GM18499 (cell line): ENCODE results near the gene CFAP57.

Source experiments
- ATAC-seq: cut with Tn5 transposase; IDR thresholded peaks from one replicate; pipeline ENCODE4 v1.9.1; 2021; ENCODE audit warnings: moderate number of reproducible peaks; ENCODE audit not compliant: insufficient read depth, unreplicated experiment

The CFAP57 gene

DNA sequence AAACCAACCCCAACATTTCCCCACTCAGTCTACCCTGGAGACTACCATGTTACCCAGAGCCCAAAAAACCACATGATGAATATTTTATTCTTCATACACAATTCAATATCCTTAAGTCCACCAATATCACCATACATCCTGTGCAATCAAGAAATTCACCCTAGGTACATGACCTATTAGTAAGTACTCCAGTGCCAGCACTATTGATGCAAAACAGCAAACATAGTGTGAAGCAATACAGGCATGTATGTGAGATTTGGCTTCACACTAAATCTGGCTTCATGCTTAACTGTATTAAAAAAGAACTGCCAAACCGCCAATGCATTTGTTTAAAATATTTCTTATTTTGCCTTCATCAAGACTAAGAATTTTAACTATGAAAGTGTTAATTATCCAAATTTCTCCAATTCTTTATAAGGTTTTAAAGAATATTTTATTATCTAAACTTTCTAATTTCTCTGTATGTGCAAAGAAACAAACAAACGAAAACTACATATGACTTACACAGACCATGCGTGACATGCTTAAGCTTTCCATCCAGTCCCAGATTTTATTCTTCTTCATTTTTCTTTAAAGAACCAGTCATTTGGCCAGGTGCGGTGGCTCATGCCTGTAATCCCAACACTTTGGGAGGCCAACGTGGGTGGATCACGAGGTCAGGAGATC lies 75.3 kb downstream of the CFAP57 start:
- ATAC-seq, result no peak

DNA sequence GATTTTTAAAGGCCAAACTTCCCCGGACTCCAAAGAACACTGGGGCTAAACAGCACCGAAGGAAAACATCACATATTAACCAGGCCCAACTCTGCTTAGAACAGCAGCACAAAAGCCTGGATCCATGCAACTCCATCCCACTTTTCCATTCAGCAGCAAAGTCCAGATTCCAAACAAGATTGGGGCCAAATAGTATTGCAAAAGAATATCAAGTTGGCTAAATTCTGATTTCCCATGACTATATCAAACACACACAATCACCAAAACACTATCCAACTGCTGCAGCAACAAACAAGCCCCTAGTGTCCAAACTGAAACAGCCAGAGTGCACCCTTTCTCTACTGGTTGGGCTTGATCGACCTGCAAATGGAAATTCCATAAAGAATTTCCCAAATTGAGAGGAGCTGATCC lies 78.2 kb downstream of the CFAP57 start:
- ATAC-seq, result no peak

DNA sequence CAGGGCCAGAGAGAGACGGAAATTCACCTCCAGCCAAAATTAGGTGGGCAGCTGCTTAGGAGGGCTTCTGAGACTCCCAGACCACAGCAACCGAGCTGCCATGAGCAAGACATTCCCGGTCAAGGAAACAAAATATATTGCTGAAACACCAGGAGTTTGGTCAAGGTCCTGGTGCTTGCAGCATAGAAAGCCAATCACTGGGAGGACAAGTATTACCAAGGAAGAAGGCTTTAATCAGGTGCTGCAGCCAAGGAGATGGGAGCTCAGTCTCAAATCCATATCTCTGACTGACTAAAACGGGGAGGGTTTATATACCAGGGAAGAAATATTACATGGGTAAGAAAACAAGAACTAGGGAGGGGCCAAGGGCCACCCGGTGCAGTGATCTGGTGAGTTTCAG lies 78.9 kb downstream of the CFAP57 start:
- ATAC-seq, result no peak

DNA sequence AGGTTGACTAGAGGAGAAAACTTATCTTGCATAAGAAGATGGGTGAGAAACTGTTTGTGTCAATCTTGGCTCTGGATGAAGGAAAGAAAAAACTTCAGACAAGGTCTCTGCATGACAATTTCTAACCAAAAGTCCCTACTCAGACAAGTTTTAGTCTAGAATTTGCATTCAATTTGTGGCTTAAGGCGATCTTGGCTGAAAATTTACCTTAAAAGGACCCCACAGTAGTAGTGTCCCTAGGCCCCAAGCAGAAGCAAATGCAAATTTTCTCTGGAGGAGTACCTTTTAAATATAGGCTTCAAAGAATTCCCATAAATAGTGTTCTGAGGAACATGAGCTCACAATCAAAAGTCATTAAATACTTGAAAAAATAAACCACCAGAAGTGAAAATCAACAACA lies 80.1 kb downstream of the CFAP57 start:
- no peak for ATAC-seq

DNA sequence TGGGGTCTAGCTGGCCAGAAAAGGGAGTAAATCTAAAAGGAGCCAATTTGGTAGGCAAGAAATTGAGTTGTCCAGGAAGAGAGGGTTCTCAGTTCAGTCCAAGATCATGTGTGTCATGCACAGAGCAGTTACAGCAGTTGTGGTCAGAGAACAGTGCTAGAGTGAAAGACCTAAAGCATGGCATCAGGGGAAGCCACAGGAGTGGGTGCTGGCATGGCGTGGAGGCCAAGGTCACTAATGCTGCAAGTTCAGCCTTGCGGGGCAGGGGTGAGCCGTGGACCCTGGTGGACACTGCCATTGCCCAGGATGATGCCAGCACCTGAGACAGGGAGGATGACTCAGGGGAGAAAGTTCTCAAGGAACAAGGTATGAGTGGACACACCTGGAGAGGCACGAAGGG lies 81.0 kb downstream of the CFAP57 start:
- ATAC-seq, result no peak

DNA sequence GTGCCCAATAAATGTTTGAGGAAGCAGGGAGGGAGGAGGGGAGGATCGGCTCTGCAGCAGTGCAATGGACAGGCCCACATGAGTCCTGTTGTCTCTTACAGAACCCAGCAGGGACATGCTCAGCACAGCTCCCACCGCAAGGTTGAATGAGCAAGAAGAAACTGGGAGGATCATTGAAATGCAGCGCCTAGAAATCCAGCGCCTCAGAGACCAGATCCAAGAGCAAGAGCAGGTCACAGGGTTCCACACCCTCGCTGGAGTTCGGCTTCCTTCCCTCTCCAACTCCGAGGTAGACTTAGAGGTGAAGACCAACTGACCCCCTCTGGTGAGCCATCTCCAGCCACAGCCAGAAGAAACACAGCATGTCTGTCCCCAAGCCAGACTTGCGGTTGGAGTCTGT lies 81.7 kb downstream of the CFAP57 start:
- no peak for ATAC-seq

DNA sequence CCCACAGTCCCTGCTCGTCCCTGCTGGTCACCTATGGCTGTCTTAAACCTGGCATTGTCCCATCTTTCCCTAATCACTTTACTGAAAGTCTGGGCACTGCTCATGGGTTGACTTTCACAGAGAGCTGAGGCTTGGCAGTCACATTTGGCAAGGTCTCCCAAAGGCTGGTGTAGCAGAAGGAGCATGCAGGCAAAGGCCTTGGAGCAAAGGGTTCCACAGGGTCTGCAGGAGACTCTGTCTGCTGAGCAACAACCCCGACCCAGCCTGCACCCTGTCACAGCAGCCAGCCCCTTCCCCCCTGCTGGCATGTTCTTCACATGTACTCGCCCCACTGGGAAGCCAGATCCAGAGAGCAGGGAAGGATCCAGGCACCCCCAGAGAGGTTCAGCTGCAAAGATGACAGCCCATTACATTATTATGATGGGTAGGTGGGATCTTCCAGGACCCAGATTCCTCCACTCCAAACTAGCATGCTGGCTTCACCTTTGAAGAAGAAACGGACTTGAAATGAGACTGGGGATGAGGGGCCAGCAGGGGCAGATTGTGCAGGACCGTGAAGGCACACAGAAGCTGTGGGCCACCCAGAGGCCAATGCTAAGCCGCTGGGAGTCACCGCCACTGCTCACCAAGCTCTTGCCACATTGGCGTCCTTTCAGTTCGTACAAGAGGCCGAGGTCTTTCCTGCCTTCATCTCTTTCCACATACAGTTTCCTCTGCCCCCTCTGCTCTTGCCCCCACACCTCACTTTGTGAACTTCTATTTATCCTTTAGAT lies 83.5 kb downstream of the CFAP57 start:
- no peak for ATAC-seq

DNA sequence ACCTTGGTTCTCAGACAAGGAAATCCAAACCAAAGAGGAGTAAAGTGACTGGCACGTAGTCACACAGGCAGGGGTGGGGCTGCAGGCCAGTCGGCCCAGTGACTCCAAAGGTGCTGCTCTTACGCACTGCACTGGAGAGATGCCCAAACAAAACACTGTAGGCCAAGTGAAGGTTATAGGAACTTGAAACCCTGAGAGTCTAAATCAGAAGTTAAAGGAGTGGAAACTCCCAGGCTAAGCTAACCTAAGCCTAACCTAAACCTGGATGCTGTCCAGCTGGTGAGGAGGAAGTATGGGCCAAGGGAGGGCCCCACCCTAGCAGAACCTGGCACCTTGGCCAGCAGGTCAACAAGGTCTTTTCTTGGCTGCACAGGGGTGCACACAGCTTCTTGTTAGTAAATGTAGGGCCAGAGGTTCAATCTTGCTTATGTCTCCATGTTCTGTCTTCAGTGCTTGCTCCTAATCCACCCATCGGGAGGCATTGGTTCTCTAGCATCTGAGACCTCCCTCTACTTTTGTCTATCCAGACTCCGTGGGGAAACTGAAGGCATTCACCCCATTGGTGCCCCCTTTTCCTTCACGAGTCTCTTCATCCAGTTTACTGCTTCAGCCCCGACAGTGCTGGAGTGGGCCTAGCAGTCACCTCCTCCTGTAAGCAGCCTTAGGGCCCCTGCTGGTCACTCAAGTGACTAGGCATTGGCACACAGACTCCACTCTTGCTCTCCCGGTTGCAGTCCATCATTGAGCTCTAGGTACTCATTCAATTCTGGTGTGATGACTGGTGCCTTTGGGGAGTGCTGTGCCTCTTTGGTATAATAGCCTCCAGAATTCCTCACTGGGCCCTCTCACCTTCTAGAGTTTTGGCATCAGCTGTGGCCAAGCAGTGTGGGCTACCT lies 84.8 kb downstream of the CFAP57 start:
- no peak for ATAC-seq

DNA sequence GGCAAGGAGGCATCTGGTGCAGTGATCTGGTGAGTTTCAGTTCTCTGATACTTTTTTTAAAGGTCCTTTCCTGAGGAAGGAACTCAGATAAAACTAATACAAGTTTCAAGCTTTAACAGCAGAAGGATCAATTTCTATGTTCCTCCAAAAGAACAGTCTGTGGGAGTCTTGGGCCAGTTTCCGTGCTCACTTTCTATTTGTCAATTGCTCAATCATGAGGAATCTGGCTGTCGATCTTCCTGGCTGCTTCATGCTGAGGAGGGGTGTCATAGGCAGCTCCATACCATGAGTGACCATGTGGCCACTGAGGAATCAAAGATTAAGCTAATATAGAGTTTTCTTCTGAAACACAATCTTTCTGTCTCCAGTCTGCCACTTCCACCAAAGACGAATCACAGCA lies 86.2 kb downstream of the CFAP57 start:
- ATAC-seq, result no peak

DNA sequence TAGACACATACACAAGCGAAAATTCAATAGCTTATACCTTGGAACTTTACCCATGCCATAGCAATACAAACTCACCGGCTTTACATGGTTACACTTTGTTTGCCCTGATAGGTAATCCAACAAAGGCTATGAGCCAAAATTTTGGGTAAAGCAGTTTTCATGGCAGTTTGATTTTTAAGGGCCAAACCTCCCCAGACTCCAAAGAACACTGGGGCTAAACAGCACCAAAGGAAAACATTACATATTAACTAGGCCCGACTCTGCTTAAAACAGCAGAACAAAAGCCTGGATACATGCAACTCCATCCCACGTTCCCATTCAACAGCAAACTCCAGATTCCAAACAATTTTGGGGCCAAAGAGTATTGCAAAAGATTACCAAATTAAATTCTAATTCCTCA lies 93.3 kb downstream of the CFAP57 start:
- no peak for ATAC-seq

DNA sequence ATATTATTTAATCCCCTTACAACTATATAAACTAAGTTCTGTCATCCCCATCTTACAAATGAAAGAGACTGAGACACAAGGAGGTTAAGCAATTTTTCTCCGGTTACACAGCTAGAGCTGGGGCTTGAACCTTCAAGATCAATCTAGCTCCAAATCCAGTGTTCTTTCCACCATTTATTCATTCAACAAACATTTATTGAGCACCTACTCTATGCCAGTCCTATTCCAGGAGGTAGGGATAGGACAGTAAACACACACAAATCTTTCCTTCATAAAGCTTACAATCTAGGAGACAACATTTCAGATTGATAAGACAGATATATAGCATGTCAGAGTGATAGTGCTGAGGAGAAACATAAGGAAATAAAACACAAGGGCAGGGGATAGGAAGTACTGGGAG lies 94.8 kb downstream of the CFAP57 start:
- ATAC-seq, result no peak

DNA sequence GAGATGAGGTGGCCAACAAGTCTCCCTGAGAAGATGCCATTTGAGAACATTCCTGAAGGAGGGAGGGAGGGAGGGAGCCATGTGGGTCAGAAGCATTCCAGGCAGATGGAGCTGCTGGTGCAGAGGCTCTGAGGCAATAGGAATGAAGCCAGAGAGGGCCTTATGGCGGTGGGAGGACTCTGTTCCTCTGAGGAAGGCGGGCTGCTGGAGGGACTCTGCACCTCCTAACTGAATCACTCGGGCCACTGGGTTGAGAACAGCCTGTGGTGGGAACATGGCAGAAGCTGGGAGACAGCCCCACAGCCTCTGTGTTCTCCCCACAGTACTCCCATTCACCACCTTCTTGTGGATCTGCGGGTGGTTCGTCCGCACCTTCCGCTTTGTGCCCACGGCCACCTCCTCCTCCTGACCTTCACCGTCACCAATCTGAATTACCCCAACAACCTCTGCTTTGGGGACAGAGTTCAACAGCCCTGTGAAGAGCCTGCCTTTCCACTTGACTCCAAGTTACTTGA lies 95.2 kb downstream of the CFAP57 start:
- ATAC-seq, result no peak

DNA sequence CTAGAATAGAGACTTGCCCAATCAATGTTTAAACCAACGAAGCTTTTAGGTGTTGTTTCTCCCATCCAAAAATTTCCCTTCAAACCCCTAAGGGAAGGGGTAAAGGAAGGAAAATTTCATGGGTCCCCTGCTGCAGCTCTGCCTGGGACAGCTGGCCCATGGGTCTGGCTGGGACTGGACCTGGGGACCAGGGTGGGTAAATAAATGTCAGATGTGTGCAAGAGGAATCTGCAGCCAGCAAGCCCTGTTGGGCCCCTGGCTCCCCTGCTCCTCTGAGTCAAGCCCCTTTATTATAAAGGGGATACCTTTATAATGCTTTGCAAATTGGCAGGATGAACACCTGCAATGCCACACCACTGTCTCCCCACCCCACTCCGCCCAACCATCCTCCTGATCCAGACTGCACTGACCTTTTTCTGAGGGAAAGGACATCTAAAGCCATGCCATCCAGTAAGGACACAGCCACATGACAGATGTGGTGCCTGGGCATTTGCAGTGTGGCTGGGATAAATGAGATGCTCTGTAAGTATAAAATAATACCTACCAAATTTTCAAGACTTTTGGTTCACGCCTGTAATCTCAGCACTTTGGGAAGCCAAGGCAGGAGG lies 95.8 kb downstream of the CFAP57 start:
- ATAC-seq, result no peak

DNA sequence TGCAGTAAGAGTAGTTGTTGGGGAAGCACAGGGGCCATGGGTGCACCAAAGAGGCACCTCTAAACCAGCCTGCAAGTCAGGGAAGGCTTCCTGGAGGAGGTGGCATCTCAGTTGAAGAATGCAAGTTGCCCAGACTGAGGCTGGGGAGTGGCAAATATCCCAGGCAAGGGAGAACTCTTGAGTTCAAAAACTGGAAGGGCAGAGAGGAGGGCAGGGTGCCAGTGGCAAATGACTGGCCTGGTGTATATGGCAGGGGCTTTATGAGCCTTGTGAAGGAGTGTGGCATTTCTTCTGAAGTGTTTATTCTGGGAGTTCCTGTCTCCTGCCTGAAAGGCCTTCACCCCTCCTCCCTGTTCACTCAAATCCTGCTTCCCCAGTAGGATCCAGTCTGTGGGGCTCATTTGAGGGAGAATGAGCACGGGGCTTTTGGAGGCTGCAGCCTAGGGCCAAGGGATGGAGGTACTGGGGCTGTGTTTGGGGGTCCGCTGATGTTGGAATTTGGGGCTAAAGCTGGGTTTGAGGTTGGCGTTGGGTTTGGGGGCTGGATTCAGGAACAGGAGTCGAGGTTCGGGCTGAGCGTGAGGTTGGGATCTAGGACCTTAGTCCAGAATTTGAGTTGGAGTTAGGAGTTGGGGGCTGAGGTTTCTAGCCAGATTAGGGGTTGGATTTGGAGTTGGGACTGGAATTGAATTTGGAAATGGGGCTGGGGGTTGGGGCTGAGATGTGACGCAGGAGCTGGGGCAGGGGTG lies 97.7 kb downstream of the CFAP57 start, which contains the start of gene TMEM125:
TSS of gene TMEM125 (plus strand) at position 357 of the 749 bp plus-strand sequence. CDS start 2,740 bp downstream, outside the sequence.
- ATAC-seq, result no peak

DNA sequence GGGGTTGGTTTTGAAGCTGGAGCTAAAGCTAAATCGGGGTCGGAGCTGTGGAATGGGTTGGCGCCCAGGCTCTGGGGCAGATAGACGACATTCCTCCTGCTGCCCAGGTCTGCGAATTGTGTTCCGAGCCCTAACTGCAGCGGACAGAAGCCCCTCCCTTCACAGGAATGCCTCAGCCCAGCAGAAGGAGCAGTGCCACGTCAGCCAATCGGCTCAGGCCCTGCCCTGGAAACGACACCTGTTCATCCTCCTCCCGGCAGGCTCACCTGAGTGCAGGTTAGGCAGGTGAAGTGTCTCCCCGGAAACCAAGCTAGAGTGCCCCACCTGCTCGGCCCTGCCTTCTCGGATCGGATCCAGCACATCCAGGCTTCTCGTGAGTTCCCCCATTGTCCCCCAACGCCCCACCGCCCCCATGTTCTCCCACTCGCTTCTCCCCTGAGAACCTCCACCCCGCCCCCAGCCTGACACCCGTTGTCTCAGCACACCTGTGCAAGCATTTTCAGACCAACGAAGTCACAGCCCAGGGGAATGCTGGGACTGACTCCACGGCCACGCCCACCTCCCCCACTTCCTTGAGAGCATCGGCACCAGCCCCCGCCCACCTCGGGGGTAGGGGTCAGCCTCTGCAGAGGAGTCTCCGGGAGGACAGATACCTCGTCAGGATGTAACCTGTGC lies 98.4 kb downstream of the CFAP57 start:
- no peak for ATAC-seq

DNA sequence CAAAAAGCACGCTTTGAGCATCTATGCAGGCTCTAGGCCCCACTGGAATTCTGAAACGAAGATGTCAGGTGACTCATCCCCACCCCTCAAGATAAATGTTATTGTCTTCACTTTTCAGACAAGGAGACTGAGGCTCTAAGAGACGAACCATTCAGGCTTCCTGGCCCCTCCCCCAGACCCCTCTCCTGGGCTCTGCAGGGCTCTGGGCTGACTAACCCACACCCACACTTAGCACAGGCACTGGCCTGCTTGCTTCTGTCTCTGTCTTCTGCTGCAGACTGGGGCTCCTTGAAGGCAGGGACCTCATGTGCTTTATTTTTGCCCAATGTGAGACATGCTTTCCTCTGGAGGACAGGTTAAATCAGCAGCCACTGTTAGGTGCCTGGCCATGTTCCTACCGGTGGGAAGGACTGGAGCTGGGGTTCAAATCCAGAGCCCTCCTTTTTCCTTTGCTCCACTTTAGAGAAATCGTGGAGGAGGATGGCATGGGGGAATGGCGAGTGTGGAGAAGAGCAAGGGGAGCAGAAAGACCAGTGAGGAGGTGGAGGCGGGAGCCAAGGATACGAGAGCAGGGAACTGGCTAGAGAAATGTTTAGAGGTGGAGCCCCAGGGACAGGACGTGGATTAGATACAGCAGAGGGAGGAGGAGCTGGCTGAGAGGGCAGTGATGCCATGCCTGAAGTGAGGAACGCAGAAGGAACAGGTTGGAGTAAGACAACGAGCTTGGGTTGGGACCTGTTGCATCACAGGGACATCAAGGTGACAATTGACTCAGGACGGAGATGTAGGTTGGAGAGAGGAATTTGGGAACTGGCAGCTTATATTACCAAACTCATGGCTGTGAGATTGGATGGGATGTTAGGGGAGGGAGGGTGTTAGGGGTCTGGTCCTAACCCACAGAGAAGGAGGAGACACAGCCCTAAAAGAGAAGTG lies 99.3 kb downstream of the CFAP57 start:
- ATAC-seq, result no peak

DNA sequence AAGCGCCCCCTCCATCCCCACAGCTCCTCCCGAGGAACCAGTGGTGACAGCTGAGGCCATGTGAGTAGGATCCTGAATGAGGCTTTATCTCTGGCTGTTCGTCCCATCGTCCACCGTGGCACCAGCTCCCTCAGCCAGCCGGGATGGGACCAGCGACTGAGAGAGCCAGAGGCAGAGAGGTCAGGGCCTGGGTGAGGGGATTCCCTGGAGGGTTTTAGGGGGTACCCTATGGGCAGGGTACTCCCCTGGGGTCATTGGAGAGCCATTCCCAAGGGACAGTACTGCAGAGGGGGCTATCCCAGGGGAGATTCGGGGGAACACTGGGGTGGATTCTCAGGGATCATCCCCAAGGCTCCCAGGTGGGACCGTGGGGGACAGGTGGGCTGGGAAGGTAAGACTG lies 100.0 kb downstream of the CFAP57 start:
- ATAC-seq, result no peak
